ENCODE measurements around the gene MVB12B.

DNA sequence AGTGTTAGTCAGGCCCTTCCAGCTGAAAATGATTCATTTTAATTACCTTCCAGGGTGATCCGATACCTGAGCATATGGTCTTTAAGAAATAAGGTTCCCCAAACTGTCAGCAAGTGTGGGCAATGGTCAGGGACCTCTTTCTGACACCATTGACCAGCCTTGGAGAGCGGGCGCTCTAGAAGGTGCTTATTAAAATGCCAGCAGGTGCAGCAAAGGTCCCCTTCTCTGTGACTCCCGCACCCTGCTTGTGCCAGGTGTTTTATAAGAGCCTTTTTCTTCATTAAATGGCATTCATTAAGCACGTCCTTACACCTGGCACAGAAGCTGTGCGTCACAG is 85.3 kb downstream of the MVB12B start:
- no peak for TF ChIP-seq CTCF (IDR thresholded peaks at IDR 0.05; ENCODE audit: control extremely low read depth in 1 of 3, insufficient read depth in 1 of 3, low read depth in 1 of 3, low read length in 3 of 3)
- no peak for TF ChIP-seq POLR2AphosphoS5 (IDR thresholded peaks at IDR 0.05; ENCODE audit: low read depth, low read length)
- TF ChIP-seq HDAC6 (IDR thresholded peaks at IDR 0.05; ENCODE audit: low read depth, low read length) = no peak
- TF ChIP-seq POLR2A (IDR thresholded peaks at IDR 0.05; ENCODE audit: control extremely low read depth in 1 of 2, low read depth in 2 of 2, low read length in 2 of 2) = no peak
- no peak for TF ChIP-seq JUN (IDR thresholded peaks at IDR 0.05; ENCODE audit: low read depth, low read length)
- no peak for TF ChIP-seq NRF1 (IDR thresholded peaks at IDR 0.05; ENCODE audit: low read depth, low read length)
- TF ChIP-seq EGR1 (IDR thresholded peaks at IDR 0.05; ENCODE audit: borderline replicate concordance, low read depth, low read length) = no peak
- TF ChIP-seq RFX5 (IDR thresholded peaks at IDR 0.05; ENCODE audit: borderline replicate concordance, low read depth, low read length) = no peak
- no peak for TF ChIP-seq SP2 (IDR thresholded peaks at IDR 0.05; ENCODE audit: low read length)
